DND-41 (cell line): Measurements from ENCODE around the gene VSNL1.

ENCODE experiments used
- ATAC-seq: fragments of 200-7000 bp; cut with Tn5 transposase; 3 replicates; pipeline ENCODE4 v1.9.1; 2021; ENCODE audit warnings: low read depth; ENCODE audit not compliant: insufficient read depth
- DNase-seq: peaks from one replicate; pipeline ENCODE4 v3.0.0-alpha.2; 2020
- H2AFZ ChIP-seq: 2 replicates; pipeline ENCODE4 v1.6.0; 2012; ENCODE audit warnings: low read depth, low read length
- H3K27ac ChIP-seq: 2 replicates; pipeline ENCODE4 v1.5.1; 2012; ENCODE audit warnings: low read length, inconsistent platforms
- H3K27me3 ChIP-seq: fragments of 200-600 bp; sonication (generic); 2 replicates; pipeline ENCODE4 v1.6.0; 2012; ENCODE audit warnings: low read length, mild to moderate bottlenecking, inconsistent platforms; ENCODE audit not compliant: insufficient read depth, poor library complexity
- H3K36me3 ChIP-seq: 2 replicates; pipeline ENCODE4 v1.5.1; 2012; ENCODE audit warnings: low read length, inconsistent platforms; ENCODE audit not compliant: insufficient read depth
- H3K4me1 ChIP-seq: 2 replicates; pipeline ENCODE4 v1.5.1; 2012; ENCODE audit warnings: mild to moderate bottlenecking, low read length; ENCODE audit not compliant: insufficient read depth
- H3K4me2 ChIP-seq: 2 replicates; pipeline ENCODE4 v1.6.0; 2012; ENCODE audit warnings: mild to moderate bottlenecking, moderate library complexity, low read length, inconsistent platforms; ENCODE audit not compliant: insufficient read depth
- H3K4me3 ChIP-seq, 2 experiments: fragments of 200-600 bp in 1 of 2; shearing (Covaris generic) in 1 of 2; 2 replicates each; pipeline ENCODE4 v1.5.1; 2012 to 2016; ENCODE audit warnings: inconsistent platforms in 2 of 2, low read length in 2 of 2, mild to moderate bottlenecking in 2 of 2, low read depth in 1 of 2, moderate library complexity in 1 of 2
- H3K79me2 ChIP-seq: 2 replicates; pipeline ENCODE4 v1.6.0; 2012; ENCODE audit warnings: low read length, inconsistent platforms; ENCODE audit not compliant: insufficient read depth
- H3K9ac ChIP-seq: 2 replicates; pipeline ENCODE4 v1.6.0; 2012; ENCODE audit warnings: low read depth, mild to moderate bottlenecking, inconsistent platforms, low read length, moderate library complexity
- H3K9me3 ChIP-seq: 2 replicates; pipeline ENCODE4 v1.5.1; 2012; ENCODE audit warnings: low read length, moderate library complexity, mild to moderate bottlenecking, inconsistent platforms; ENCODE audit not compliant: insufficient read depth, severe bottlenecking
- H4K20me1 ChIP-seq: 2 replicates; pipeline ENCODE4 v1.6.0; 2012; ENCODE audit warnings: low read length; ENCODE audit not compliant: insufficient read depth
- CTCF ChIP-seq: IDR thresholded peaks from 2 replicates; pipeline ENCODE4 v1.5.1; 2012; ENCODE audit warnings: borderline replicate concordance, low read length, moderate library complexity, mild to moderate bottlenecking; ENCODE audit not compliant: poor library complexity, severe bottlenecking; ENCODE audit errors: extremely low read depth
- EZH2 ChIP-seq: IDR thresholded peaks from 3 replicates; pipeline ENCODE4 v1.6.1; 2012; ENCODE audit warnings: borderline replicate concordance, low read depth, mild to moderate bottlenecking, moderate library complexity, low read length, inconsistent platforms; ENCODE audit not compliant: severe bottlenecking

Gene VSNL1

DNA sequence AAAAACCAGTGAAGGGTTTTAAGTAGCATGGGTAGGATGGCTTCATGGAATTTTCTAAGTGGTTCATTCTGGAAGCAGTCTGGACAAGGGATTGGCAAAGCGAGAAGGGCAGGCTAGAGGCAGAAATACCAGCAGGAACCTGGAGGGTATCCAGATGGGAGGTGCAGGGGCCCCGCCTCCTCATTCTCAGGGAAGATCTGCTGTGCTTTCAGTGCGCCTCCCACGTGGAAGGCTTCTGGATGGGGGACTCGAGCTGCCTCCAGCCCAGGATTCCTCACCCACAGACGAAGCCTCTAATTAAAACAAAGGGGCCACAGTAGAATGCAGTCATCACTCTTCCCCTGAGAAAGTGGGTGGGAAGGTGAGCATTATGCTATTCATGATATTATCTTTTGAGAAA is 79.8 kb downstream of the VSNL1 start:
- Histone ChIP-seq H3K4me2 (no peak overlapping the region), H3K9ac (no peak overlapping the region), H3K79me2 (no peaks in the 10 kb centered on the region), H3K27ac (no peak overlapping the region), H3K36me3 (no peaks in the 10 kb centered on the region), H3K4me3 (no peak overlapping the region), H3K9me3 (no peaks in the 10 kb centered on the region), H3K4me1 (no peaks in the 10 kb centered on the region), H3K27me3 (no peaks in the 10 kb centered on the region), H2AFZ (no peak overlapping the region), H4K20me1 (no peaks in the 10 kb centered on the region)
- ATAC-seq (no peak), DNase-seq (no peak)
- TF ChIP-seq CTCF (no peak), EZH2 (no peak)

DNA sequence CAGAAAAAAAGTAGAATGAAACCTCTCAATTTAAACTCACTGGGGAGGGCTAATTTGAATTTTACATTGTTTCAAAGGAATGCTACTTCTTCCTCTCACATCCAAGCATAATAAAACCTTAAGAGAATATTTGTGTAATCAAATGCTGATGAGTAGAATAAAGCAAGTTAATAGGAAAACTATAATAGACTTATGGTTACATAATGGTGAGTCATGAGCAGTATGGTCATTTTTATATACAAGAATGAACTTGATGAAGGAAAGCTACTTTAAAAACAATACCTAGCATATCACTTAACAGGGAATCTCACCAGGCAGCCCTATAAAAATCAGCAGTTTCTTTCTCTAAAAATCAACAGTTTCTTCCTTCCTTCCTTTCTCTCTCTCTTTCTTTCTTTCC is 80.3 kb downstream of the VSNL1 start:
- Histone ChIP-seq H3K27me3 (no peaks in the 10 kb centered on the region), H3K4me2 (no peak overlapping the region)
- TF ChIP-seq EZH2 (no peak), CTCF (no peak)

GRCh38 chr2:17621781-17622180 is 81.3 kb downstream of the VSNL1 start:
- Histone ChIP-seq H3K4me3 (no peak overlapping the region), H3K79me2 (no peaks in the 10 kb centered on the region), H2AFZ (no peak overlapping the region), H3K27ac (no peak overlapping the region), H3K36me3 (no peaks in the 10 kb centered on the region), H3K4me2 (no peak overlapping the region), H3K9ac (no peak overlapping the region), H3K9me3 (no peaks in the 10 kb centered on the region), H3K27me3 (no peaks in the 10 kb centered on the region), H4K20me1 (no peaks in the 10 kb centered on the region), H3K4me1 (no peaks in the 10 kb centered on the region)
- ATAC-seq = no peak
- no peak for TF ChIP-seq EZH2
- no peak for TF ChIP-seq CTCF
- DNase-seq = no peak

More for the DNA sequence above, 80.3 kb downstream of the VSNL1 start:
- Histone ChIP-seq H3K79me2 (no peaks in the 10 kb centered on the region), H3K9me3 (no peaks in the 10 kb centered on the region), H4K20me1 (no peaks in the 10 kb centered on the region), H2AFZ (no peak overlapping the region), H3K9ac (no peak overlapping the region), H3K27ac (no peak overlapping the region), H3K4me1 (no peaks in the 10 kb centered on the region), H3K36me3 (no peaks in the 10 kb centered on the region), H3K4me3 (no peak overlapping the region)
- DNase-seq = no peak
- no peak for ATAC-seq

DNA sequence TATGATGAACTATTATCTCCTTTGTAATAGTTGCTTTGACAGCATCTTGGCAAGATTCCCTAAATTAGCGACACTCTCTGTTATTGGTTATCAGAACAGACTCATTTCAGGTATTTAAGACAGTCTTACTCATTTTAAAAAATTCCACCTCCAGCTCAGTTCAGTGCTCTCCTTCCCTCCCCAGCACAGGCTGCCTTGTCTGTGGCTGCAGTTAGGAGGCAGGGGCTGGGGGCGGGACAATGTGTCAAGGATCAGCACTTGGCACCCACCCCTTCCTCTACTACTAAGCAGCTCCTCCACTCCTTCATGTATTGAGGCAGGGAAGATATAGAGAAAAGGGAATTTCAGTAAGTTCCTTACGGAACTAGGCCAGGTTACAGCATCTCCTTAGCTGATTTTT is 85.0 kb downstream of the VSNL1 start:
- no peak for ATAC-seq
- no peak overlapping the region for H3K4me3 ChIP-seq

More for the DNA sequence above, 85.0 kb downstream of the VSNL1 start:
- Histone ChIP-seq H2AFZ (no peak overlapping the region), H3K27ac (no peak overlapping the region), H3K27me3 (no peaks in the 10 kb centered on the region), H3K9me3 (peaks cover 11% of the 10 kb centered on the region), H3K79me2 (no peaks in the 10 kb centered on the region), H3K4me2 (no peak overlapping the region), H4K20me1 (no peaks in the 10 kb centered on the region), H3K36me3 (no peaks in the 10 kb centered on the region), H3K4me1 (no peaks in the 10 kb centered on the region), H3K9ac (no peak overlapping the region)
- DNase-seq = no peak
- TF ChIP-seq CTCF (no peak), EZH2 (no peak)
